Liver (tissue), 9 donors: Measurements from ENCODE around the gene SCN2A. TPM values are rescaled to one million over a fixed set of nuclear protein-coding genes. Genes with fewer than 3 reads are reported as not detected.

ENCODE experiments used
- DNase-seq: peaks from one replicate; pipeline ENCODE4 v3.0.0-alpha.2; 2017; ENCODE audit warnings: low spot score
- H3K27ac ChIP-seq, 2 donors: one replicate each; pipeline ENCODE4 v1.7.0; 2013; ENCODE audit warnings: inconsistent platforms in 2 of 2, low read length in 2 of 2, control low read depth in 1 of 2, low read depth in 1 of 2, mild to moderate bottlenecking in 1 of 2
- H3K27me3 ChIP-seq, 4 donors: one replicate each; pipeline versions ENCODE4 v1.6.1 to v1.7.0; 2013; ENCODE audit warnings: low read length in 3 of 4, inconsistent platforms in 1 of 4, mild to moderate bottlenecking in 1 of 4, moderate library complexity in 1 of 4; ENCODE audit not compliant: control insufficient read depth in 4 of 4, insufficient read depth in 4 of 4
- H3K36me3 ChIP-seq, 4 donors: one replicate each; pipeline versions ENCODE4 v1.6.1 to v1.7.0; 2013; ENCODE audit warnings: low read length in 3 of 4, mild to moderate bottlenecking in 3 of 4, low read depth in 1 of 4, moderate library complexity in 1 of 4; ENCODE audit not compliant: control insufficient read depth in 4 of 4, insufficient read depth in 3 of 4
- H3K4me1 ChIP-seq, 4 donors: one replicate each; pipeline versions ENCODE4 v1.6.1 to v1.7.0; 2013; ENCODE audit warnings: low read length in 3 of 4, mild to moderate bottlenecking in 3 of 4, moderate library complexity in 1 of 4; ENCODE audit not compliant: control insufficient read depth in 4 of 4, insufficient read depth in 4 of 4
- H3K4me3 ChIP-seq, 3 donors: one replicate each; pipeline versions ENCODE4 v1.6.1 to v1.7.0; 2013; ENCODE audit warnings: low read length in 3 of 3, control low read depth in 1 of 3, low read depth in 1 of 3, mild to moderate bottlenecking in 1 of 3
- H3K9ac ChIP-seq, 2 donors: one replicate each; pipeline ENCODE4 v1.7.0; 2013; ENCODE audit warnings: low read length in 2 of 2, mild to moderate bottlenecking in 2 of 2, moderate library complexity in 2 of 2, control low read depth in 1 of 2, low read depth in 1 of 2
- H3K9me3 ChIP-seq, 4 donors: one replicate each; pipeline versions ENCODE4 v1.6.1 to v1.7.0; 2013; ENCODE audit warnings: low read length in 3 of 4; ENCODE audit not compliant: control insufficient read depth in 4 of 4
- EGR1 ChIP-seq, 2 donors: IDR thresholded peaks; 2 replicates each; pipeline ENCODE4 v1.6.1; 2016 to 2018; ENCODE audit warnings: antibody characterized with exemption in 2 of 2, low read depth in 2 of 2
- FOXA1 ChIP-seq: IDR thresholded peaks from 2 replicates; pipeline ENCODE4 v1.6.1; 2016; ENCODE audit warnings: antibody characterized with exemption
- FOXA2 ChIP-seq: IDR thresholded peaks from 2 replicates; pipeline ENCODE4 v1.6.1; 2016; ENCODE audit warnings: antibody characterized with exemption
- GABPA ChIP-seq, 2 donors: IDR thresholded peaks in 1 of 2; conservative IDR thresholded peaks in 1 of 2; 2 replicates each; pipeline ENCODE4 v1.6.1; 2016; ENCODE audit warnings: antibody characterized with exemption in 2 of 2, mild to moderate bottlenecking in 1 of 2, moderate library complexity in 1 of 2
- HNF4A ChIP-seq, 2 donors: conservative IDR thresholded peaks; 2 replicates each; pipeline ENCODE4 v1.6.1; 2016; ENCODE audit warnings: antibody characterized with exemption in 2 of 2, mild to moderate bottlenecking in 2 of 2
- HNF4G ChIP-seq: IDR thresholded peaks from 2 replicates; pipeline ENCODE4 v1.6.1; 2016; ENCODE audit warnings: antibody characterized with exemption
- NR2F2 ChIP-seq: IDR thresholded peaks from 2 replicates; pipeline ENCODE4 v1.6.1; 2016; ENCODE audit warnings: antibody characterized with exemption
- RAD21 ChIP-seq, 2 donors: IDR thresholded peaks; 2 replicates each; pipeline ENCODE4 v1.6.1; 2016; ENCODE audit warnings: antibody characterized with exemption in 2 of 2, mild to moderate bottlenecking in 2 of 2
- RXRA ChIP-seq, 2 donors: IDR thresholded peaks; 2 replicates each; pipeline ENCODE4 v1.6.1; 2017 to 2018; ENCODE audit warnings: antibody characterized with exemption in 2 of 2, mild to moderate bottlenecking in 1 of 2
- SP1 ChIP-seq: IDR thresholded peaks from 2 replicates; pipeline ENCODE4 v1.6.1; 2018; ENCODE audit warnings: antibody characterized with exemption, mild to moderate bottlenecking
- TAF1 ChIP-seq: conservative IDR thresholded peaks from 2 replicates; pipeline ENCODE4 v1.6.1; 2016; ENCODE audit warnings: antibody characterized with exemption, mild to moderate bottlenecking
- WGBS: extraction: QIAGEN DNeasy Blood & Tissue Kit; methylation state at CpG from one replicate; pipeline ENCODE4 v1.1.7; 2013; 5-methylcytosine and 5-hydroxymethylcytosine counted together
- polyA plus RNA-seq, 2 donors: library from polyadenylated mRNA; stranded (reverse) in 1 of 2; unstranded in 1 of 2; fragments of 200-250 nt in 1 of 2; fragments of >200 nt in 1 of 2; fragmentation: Nextera tagmentation in 1 of 2; extraction: Ambion mirVana in 1 of 2; gene quantifications; one replicate each; pipeline versions ENCODE4 v1.2.1 to v1.2.3, GENCODE V29; 2013 to 2015
- total RNA-seq, 2 donors: library from RNA; depleted of rRNA; stranded (reverse); fragments of >200 nt; gene quantifications; one replicate each; pipeline ENCODE4 v1.2.3, GENCODE V29; 2014
- TF ChIP-seq, protein P1 (sequence below): IDR thresholded peaks from 2 replicates; pipeline ENCODE4 v1.6.1; 2016; ENCODE audit warnings: antibody characterized with exemption
- TF ChIP-seq, protein P2 (sequence below): fragments of 150-350 bp; IDR thresholded peaks from 2 replicates; pipeline ENCODE4 v1.5.1; 2017; ENCODE audit warnings: improper control_type of control experiment, low read depth, low read length; ENCODE audit not compliant: missing input control
- TF ChIP-seq, protein P3 (sequence below): IDR thresholded peaks from 2 replicates; pipeline ENCODE4 v1.6.1; 2016; ENCODE audit warnings: antibody characterized with exemption
- TF ChIP-seq, protein P4 (sequence below): IDR thresholded peaks from 2 replicates; pipeline ENCODE4 v1.6.1; 2016; ENCODE audit warnings: antibody characterized with exemption, mild to moderate bottlenecking
- donor health status: healthy.
- donor health status: healthy.
- donor health status: healthy.
- donor health status: healthy.
- donor health status: healthy.

Gene SCN2A
- total and polyA plus RNA-seq, 4 donors: 0.01 to 0.33 (median 0.05) TPM

- DNase-seq: no peak
- no peaks in the 10 kb centered on the region for H3K27me3 ChIP-seq
- no peaks in the 10 kb centered on the region for H3K36me3 ChIP-seq
- no peak overlapping the region for H3K4me3 ChIP-seq
- no peak overlapping the region for H3K27ac ChIP-seq
- H3K9ac ChIP-seq: no peak overlapping the region
- 87% methylated on average over 2 of the region's 2 CpGs for WGBS
- no peaks in the 10 kb centered on the region for H3K9me3 ChIP-seq
- TF ChIP-seq RXRA (IDR thresholded peaks at IDR 0.05) (no peak), HNF4A (conservative IDR thresholded peaks at IDR 0.05) (no peak), TAF1 (no peak), NR2F2 (no peak), EGR1 (IDR thresholded peaks at IDR 0.05; ENCODE audit: low read depth in 2 of 2) (no peak), HNF4G (no peak), RAD21 (IDR thresholded peaks at IDR 0.05) (no peak), FOXA2 (no peak)
- TF ChIP-seq, protein P1, sequence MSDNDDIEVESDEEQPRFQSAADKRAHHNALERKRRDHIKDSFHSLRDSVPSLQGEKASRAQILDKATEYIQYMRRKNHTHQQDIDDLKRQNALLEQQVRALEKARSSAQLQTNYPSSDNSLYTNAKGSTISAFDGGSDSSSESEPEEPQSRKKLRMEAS: no peak
- TF ChIP-seq, protein P2, sequence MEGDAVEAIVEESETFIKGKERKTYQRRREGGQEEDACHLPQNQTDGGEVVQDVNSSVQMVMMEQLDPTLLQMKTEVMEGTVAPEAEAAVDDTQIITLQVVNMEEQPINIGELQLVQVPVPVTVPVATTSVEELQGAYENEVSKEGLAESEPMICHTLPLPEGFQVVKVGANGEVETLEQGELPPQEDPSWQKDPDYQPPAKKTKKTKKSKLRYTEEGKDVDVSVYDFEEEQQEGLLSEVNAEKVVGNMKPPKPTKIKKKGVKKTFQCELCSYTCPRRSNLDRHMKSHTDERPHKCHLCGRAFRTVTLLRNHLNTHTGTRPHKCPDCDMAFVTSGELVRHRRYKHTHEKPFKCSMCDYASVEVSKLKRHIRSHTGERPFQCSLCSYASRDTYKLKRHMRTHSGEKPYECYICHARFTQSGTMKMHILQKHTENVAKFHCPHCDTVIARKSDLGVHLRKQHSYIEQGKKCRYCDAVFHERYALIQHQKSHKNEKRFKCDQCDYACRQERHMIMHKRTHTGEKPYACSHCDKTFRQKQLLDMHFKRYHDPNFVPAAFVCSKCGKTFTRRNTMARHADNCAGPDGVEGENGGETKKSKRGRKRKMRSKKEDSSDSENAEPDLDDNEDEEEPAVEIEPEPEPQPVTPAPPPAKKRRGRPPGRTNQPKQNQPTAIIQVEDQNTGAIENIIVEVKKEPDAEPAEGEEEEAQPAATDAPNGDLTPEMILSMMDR: no peak
- H3K4me1 ChIP-seq: no peaks in the 10 kb centered on the region
Observed at GRCh38 chr2:165312999-165313398, 73.8 kb downstream of the SCN2A start.

GRCh38 chr2:165313509-165313908, 74.3 kb downstream of the SCN2A start:
- Histone ChIP-seq H3K27me3 (no peaks in the 10 kb centered on the region), H3K4me3 (no peak overlapping the region), H3K4me1 (no peaks in the 10 kb centered on the region), H3K27ac (no peak overlapping the region), H3K36me3 (no peaks in the 10 kb centered on the region), H3K9me3 (no peaks in the 10 kb centered on the region), H3K9ac (no peak overlapping the region)
- DNase-seq: no peak
- TF ChIP-seq HNF4A (conservative IDR thresholded peaks at IDR 0.05): no peak
- TF ChIP-seq, protein P2: no peak
- TF ChIP-seq EGR1 (IDR thresholded peaks at IDR 0.05; ENCODE audit: low read depth in 2 of 2): no peak
- TF ChIP-seq SP1: no peak
- TF ChIP-seq, protein P3, sequence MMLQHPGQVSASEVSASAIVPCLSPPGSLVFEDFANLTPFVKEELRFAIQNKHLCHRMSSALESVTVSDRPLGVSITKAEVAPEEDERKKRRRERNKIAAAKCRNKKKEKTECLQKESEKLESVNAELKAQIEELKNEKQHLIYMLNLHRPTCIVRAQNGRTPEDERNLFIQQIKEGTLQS: no peak
- no peak for TF ChIP-seq FOXA1
- TF ChIP-seq GABPA (IDR thresholded peaks at IDR 0.05 in 1 of 2, conservative IDR thresholded peaks at IDR 0.05 in 1 of 2): no peak
- no peak for TF ChIP-seq FOXA2
- no peak for TF ChIP-seq TAF1
- no peak for TF ChIP-seq NR2F2
- TF ChIP-seq, protein P4, sequence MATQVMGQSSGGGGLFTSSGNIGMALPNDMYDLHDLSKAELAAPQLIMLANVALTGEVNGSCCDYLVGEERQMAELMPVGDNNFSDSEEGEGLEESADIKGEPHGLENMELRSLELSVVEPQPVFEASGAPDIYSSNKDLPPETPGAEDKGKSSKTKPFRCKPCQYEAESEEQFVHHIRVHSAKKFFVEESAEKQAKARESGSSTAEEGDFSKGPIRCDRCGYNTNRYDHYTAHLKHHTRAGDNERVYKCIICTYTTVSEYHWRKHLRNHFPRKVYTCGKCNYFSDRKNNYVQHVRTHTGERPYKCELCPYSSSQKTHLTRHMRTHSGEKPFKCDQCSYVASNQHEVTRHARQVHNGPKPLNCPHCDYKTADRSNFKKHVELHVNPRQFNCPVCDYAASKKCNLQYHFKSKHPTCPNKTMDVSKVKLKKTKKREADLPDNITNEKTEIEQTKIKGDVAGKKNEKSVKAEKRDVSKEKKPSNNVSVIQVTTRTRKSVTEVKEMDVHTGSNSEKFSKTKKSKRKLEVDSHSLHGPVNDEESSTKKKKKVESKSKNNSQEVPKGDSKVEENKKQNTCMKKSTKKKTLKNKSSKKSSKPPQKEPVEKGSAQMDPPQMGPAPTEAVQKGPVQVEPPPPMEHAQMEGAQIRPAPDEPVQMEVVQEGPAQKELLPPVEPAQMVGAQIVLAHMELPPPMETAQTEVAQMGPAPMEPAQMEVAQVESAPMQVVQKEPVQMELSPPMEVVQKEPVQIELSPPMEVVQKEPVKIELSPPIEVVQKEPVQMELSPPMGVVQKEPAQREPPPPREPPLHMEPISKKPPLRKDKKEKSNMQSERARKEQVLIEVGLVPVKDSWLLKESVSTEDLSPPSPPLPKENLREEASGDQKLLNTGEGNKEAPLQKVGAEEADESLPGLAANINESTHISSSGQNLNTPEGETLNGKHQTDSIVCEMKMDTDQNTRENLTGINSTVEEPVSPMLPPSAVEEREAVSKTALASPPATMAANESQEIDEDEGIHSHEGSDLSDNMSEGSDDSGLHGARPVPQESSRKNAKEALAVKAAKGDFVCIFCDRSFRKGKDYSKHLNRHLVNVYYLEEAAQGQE: no peak
- no peak for TF ChIP-seq RAD21 (IDR thresholded peaks at IDR 0.05)
- TF ChIP-seq, protein P1: no peak
- TF ChIP-seq RXRA (IDR thresholded peaks at IDR 0.05): no peak
- WGBS: 75% methylated on average over 4 of the region's 4 CpGs
